Heart left ventricle (tissue), 16 donors: ENCODE results near the gene DNAAF9. TPM values are rescaled to one million over a fixed set of nuclear protein-coding genes. Genes with fewer than 3 reads are reported as not detected.

ENCODE experiments used
- ATAC-seq, 4 donors: fragments of 200-7000 bp; cut with Tn5 transposase; one replicate each; pipeline ENCODE4 v1.9.1; 2020 to 2022; ENCODE audit warnings: moderate library complexity in 4 of 4, mild to moderate bottlenecking in 3 of 4, moderate number of reproducible peaks in 1 of 4
- DNase-seq, 5 donors: peaks; one replicate each; pipeline ENCODE4 v3.0.0-alpha.2; 2020
- H3K27ac ChIP-seq, 12 donors: fragments of 200-600 bp; sonication (generic) in 4 of 12; one replicate each; pipeline versions ENCODE4 v1.5.0 to v1.8.0; 2016 to 2022; ENCODE audit warnings: mild to moderate bottlenecking in 2 of 12
- H3K27me3 ChIP-seq, 9 donors: fragments of 200-600 bp; sonication (generic) in 2 of 9; one replicate each; pipeline versions ENCODE4 v1.5.1 to v1.8.0; 2016 to 2022; ENCODE audit warnings: mild to moderate bottlenecking in 3 of 9
- H3K36me3 ChIP-seq, 9 donors: fragments of 200-600 bp; sonication (generic) in 2 of 9; one replicate each; pipeline versions ENCODE4 v1.5.0 to v1.8.0; 2018 to 2022; ENCODE audit warnings: mild to moderate bottlenecking in 2 of 9
- H3K4me1 ChIP-seq, 12 donors: fragments of 200-600 bp; sonication (generic) in 4 of 12; one replicate each; pipeline versions ENCODE4 v1.5.0 to v1.8.0; 2016 to 2022; ENCODE audit warnings: mild to moderate bottlenecking in 3 of 12
- H3K4me3 ChIP-seq, 12 donors: fragments of 200-600 bp; sonication (generic) in 4 of 12; one replicate each; pipeline versions ENCODE4 v1.5.0 to v1.8.0; 2017 to 2022; ENCODE audit warnings: mild to moderate bottlenecking in 9 of 12, moderate library complexity in 4 of 12
- H3K9me3 ChIP-seq, 12 donors: fragments of 200-600 bp; sonication (generic) in 4 of 12; one replicate each; pipeline versions ENCODE4 v1.5.0 to v1.8.0; 2016 to 2022; ENCODE audit warnings: mild to moderate bottlenecking in 1 of 12
- POLR2A ChIP-seq, 2 donors: fragments of 450-650 bp; IDR thresholded peaks; one replicate each; pipeline ENCODE4 v1.6.1; 2017; ENCODE audit warnings: antibody characterized with exemption in 2 of 2, mild to moderate bottlenecking in 2 of 2, moderate library complexity in 2 of 2
- WGBS, 4 donors: extraction: QIAGEN DNeasy Blood & Tissue Kit in 2 of 4; methylation state at CpG; one replicate each; pipeline versions ENCODE4 v1.1.5 to v1.1.7; 2013 to 2018; 5-methylcytosine and 5-hydroxymethylcytosine counted together
- intact Hi-C, 10 donors: fragments of 100-400 bp; cut with DNase I; formaldehyde crosslinking; loops; one replicate each; pipeline versions ENCODE4 v1.11.1 to v1.14.2; 2022
- polyA plus RNA-seq, 2 donors: library from polyadenylated mRNA; stranded (reverse); fragments of 200-250 nt; gene quantifications; one replicate each; pipeline ENCODE4 v1.2.3, GENCODE V29; 2013
- total RNA-seq, 9 donors: library from RNA; depleted of rRNA in 2 of 9; stranded (reverse); fragments of >200 nt in 2 of 9; fragmentation: NEBNext Ultra II Directional in 3 of 9; extraction: Animal tissue kit (Norgen Biotek cat#: 25700) in 3 of 9; gene quantifications; one replicate each; pipeline versions ENCODE4 v1.1.0 to v1.2.4, GENCODE V29; 2016 to 2023
- TF ChIP-seq, protein P1 (sequence below), 12 donors: fragments of 200-600 bp; sonication (generic) in 4 of 12; IDR thresholded peaks; one replicate each; pipeline versions ENCODE4 v1.5.0 to v1.8.0; 2018 to 2022; ENCODE audit warnings: antibody characterized with exemption in 12 of 12, mild to moderate bottlenecking in 5 of 12
- donor health status: ischemic (EF 13 %, LVEDD 7.1; RV severe dilation, severe dysfunction).
- donor health status: healthy with polysubstance abuse.
- donor health status: DM: no; HTN: yes; CAD: no.
- donor health status: DM: no; HTN: no; CAD: no.
- donor health status: ischemic (EF 25% LVEDD 6.9; RV normal size, moderate dysfunction).
- donor health status: ischemic (EF 25% LVEDD 5.7; RV mildly dilated, moderate dysfunction).
- donor health status: healthy.
- donor health status: DM: yes; HTN: yes; CAD: no.
- donor health status: ischemic (EF 35%, LVEDD 5.7; RV mildly dilated, moderate dysfunction).
- donor health status: nonischemic (EF 11% LVEDD 7.7; RV severe dilation, severe dysfunction).
- donor health status: DM: yes; HTN: yes; CAD: no.
- donor health status: PGD.
- donor health status: ischemic (EF 29% LVEDD 5.4; RV normal size, mild dysfunction).
- donor health status: nonischemic (EF 23%, LVEDD 6.1; RV moderate dilation, normal function).

Gene DNAAF9
- total and polyA plus RNA-seq, 11 donors = 9.6 to 33.9 (median 21.8) TPM

DNA sequence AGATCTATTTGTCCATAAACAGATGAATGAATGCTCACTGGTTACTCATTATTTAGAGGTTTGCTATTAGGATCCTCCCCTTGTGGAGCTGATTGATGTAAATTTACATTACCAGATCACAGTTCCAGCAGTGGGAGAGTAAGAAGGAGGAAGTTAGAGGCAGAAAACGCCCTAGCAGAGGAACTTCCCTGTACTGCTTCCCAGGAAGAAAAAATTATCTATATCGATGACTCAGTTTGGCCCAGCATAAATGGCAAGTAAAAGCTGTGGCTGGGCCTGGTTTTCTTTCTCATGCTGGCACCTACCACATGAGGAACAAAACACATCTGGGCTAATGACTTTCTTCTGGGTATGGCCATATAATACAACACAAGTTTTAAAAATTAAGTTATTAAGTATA lies 35.7 kb downstream of the DNAAF9 start:
- Histone ChIP-seq H3K4me3 (no peak overlapping the region), H3K27me3 (no peaks in the 10 kb centered on the region), H3K4me1 (peaks cover 0 to 20% (median 3%) of the 10 kb centered on the region in 12 donors), H3K9me3 (no peaks in the 10 kb centered on the region), H3K27ac (no peak overlapping the region), H3K36me3 (peaks cover 0 to 94% (median 80%) of the 10 kb centered on the region in 9 donors)
- DNase-seq (no peak), ATAC-seq (peak in 2 of 4 donors; percentile 20 to 46)
- WGBS, 4 donors = 69 to 86% (median 77%) methylated on average over 2 of the region's 2 CpGs
- intact Hi-C loops = no loop called here
- TF ChIP-seq, protein P1, sequence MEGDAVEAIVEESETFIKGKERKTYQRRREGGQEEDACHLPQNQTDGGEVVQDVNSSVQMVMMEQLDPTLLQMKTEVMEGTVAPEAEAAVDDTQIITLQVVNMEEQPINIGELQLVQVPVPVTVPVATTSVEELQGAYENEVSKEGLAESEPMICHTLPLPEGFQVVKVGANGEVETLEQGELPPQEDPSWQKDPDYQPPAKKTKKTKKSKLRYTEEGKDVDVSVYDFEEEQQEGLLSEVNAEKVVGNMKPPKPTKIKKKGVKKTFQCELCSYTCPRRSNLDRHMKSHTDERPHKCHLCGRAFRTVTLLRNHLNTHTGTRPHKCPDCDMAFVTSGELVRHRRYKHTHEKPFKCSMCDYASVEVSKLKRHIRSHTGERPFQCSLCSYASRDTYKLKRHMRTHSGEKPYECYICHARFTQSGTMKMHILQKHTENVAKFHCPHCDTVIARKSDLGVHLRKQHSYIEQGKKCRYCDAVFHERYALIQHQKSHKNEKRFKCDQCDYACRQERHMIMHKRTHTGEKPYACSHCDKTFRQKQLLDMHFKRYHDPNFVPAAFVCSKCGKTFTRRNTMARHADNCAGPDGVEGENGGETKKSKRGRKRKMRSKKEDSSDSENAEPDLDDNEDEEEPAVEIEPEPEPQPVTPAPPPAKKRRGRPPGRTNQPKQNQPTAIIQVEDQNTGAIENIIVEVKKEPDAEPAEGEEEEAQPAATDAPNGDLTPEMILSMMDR (IDR thresholded peaks at IDR 0.05) = no peak
- no peak for TF ChIP-seq POLR2A (IDR thresholded peaks at IDR 0.05)

DNA sequence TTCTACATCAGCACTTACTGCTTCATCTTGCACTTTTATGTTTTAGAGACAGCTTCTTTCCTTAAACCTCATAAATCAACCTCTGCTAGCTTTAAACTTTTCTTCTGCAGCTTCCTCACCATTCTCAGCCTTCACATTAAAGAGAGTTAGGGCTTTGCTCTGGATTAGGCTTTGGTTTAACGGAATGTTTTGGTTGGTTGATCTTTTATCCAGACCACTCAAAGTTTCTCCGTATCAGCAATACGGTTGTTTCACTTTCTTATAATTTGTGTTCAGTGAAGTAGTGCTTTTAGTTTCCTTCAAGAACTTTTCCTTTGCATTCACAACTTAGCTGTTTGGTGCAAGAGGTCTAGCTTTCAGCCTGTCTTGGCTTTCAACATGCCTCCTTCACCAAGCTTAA lies 40.4 kb downstream of the DNAAF9 start:
- Histone ChIP-seq H3K27me3 (no peaks in the 10 kb centered on the region), H3K4me1 (peaks cover 0 to 6% (median 0%) of the 10 kb centered on the region in 12 donors), H3K9me3 (no peaks in the 10 kb centered on the region), H3K27ac (no peak overlapping the region), H3K4me3 (no peak overlapping the region), H3K36me3 (peaks cover 0 to 88% (median 60%) of the 10 kb centered on the region in 9 donors)
- TF ChIP-seq, protein P1 (IDR thresholded peaks at IDR 0.05) = no peak
- intact Hi-C loops = no loop called here
- ATAC-seq (no peak), DNase-seq (no peak)
- WGBS, 4 donors = 73 to 90% (median 88%) methylated on average over 3 of the region's 3 CpGs

DNA sequence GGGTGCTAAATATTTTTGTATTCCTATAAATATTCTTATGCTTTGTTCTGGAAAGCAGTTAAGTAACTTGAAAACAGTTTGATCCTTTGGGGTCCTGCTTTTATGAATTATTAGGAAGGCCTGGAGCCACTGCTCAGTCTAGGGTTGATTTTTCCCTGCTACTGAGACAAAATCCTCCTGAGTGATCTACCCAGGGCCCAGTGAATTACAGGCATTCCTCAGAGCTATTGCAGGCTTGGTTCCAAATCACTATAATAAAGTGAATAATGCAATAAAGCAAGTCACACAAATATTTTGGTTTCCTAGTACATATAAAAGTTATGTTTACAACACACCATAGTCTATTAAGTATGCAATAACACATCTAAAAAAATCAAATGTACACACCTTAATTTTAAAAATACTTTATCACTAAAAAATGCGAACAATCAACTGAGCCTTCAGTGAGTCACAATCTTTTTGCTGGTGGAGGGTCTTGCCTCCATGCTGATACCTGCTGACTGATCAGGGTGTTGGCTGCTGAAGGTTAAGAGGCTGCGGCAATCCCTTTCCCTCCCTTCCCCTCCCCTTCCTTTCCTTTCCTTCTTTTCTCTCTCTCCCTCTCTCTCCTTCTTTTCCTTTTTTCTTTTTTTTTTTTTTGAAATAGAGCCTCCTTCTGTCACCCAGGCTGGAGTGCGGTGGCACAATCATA lies 43.0 kb downstream of the DNAAF9 start:
- Histone ChIP-seq H3K4me1 (peaks cover 0 to 11% (median 0%) of the 10 kb centered on the region in 12 donors), H3K27me3 (no peaks in the 10 kb centered on the region), H3K9me3 (no peaks in the 10 kb centered on the region), H3K27ac (no peak overlapping the region), H3K36me3 (peaks cover 0 to 88% (median 51%) of the 10 kb centered on the region in 9 donors), H3K4me3 (no peak overlapping the region)
- no peak for TF ChIP-seq POLR2A (IDR thresholded peaks at IDR 0.05)
- TF ChIP-seq, protein P1 (IDR thresholded peaks at IDR 0.05) = no peak
- no peak for DNase-seq
- 93 to 97% (median 96%) methylated on average over 3 of the region's 3 CpGs for WGBS, 4 donors
- intact Hi-C loops = no loop called here
- no peak for ATAC-seq

DNA sequence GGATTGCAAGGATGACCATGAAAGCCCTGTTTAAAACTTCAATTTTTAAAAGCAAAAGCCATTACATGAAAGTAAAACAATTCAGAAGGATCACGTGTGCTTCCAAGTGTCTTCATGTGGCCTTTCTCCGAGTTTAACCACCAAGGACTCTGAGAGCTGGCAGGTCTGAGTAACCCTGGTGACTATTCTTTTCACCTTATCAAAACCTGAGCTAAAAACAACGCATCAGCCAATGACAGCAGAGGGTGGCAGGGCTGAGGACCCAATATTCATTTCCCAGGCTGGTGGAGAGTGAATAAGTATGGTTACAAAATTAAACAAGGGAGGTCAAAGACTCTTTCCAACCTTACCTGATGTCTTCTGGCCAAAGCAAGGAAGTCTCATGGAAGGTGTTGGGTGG lies 46.7 kb downstream of the DNAAF9 start:
- peak overlapping the region in 7 of 12 donors; percentile 3 to 55 (median 22) for H3K27ac ChIP-seq
- H3K9me3 ChIP-seq = no peaks in the 10 kb centered on the region
- peaks cover 0 to 9% (median 1%) of the 10 kb centered on the region in 12 donors for H3K4me1 ChIP-seq
- H3K36me3 ChIP-seq = peaks cover 0 to 91% (median 49%) of the 10 kb centered on the region in 9 donors
- H3K27me3 ChIP-seq = no peaks in the 10 kb centered on the region
- WGBS, 4 donors = 48 to 74% (median 58%) methylated on average over 3 of the region's 3 CpGs
- TF ChIP-seq, protein P1 (IDR thresholded peaks at IDR 0.05) = no peak
- TF ChIP-seq POLR2A (IDR thresholded peaks at IDR 0.05) = no peak
- peak overlapping the region in 2 of 12 donors; percentile 1 to 27 for H3K4me3 ChIP-seq
- DNase-seq (no peak), ATAC-seq (peak in 3 of 4 donors; percentile 36 to 53 (median 41))
- intact Hi-C loops = no loop called here
